ENCODE results near the gene ZGLP1. TPM values are rescaled to one million over a fixed set of nuclear protein-coding genes. Genes with fewer than 3 reads are reported as not detected.

Gene ZGLP1
- total RNA-seq, 6 experiments from 2014 or later = 1.00 to 2.7 (median 2.1) TPM

- Mint-ChIP-seq H3K27ac (peak overlapping the region; percentile 64), H3K4me1 (ENCODE audit: low read depth) (peaks cover 10% of the 10 kb centered on the region), H3K4me3 (peak overlapping the region; percentile 76), H3K27me3 (ENCODE audit: insufficient read depth) (peaks cover 3% of the 10 kb centered on the region; the same call in 1 of the 2 replicates), H3K36me3 (ENCODE audit: low read depth) (no peaks in the 10 kb centered on the region), H3K9me3 (no peaks in the 10 kb centered on the region)
- peak; percentile 61 for DNase-seq
- TF ChIP-seq, protein P1, sequence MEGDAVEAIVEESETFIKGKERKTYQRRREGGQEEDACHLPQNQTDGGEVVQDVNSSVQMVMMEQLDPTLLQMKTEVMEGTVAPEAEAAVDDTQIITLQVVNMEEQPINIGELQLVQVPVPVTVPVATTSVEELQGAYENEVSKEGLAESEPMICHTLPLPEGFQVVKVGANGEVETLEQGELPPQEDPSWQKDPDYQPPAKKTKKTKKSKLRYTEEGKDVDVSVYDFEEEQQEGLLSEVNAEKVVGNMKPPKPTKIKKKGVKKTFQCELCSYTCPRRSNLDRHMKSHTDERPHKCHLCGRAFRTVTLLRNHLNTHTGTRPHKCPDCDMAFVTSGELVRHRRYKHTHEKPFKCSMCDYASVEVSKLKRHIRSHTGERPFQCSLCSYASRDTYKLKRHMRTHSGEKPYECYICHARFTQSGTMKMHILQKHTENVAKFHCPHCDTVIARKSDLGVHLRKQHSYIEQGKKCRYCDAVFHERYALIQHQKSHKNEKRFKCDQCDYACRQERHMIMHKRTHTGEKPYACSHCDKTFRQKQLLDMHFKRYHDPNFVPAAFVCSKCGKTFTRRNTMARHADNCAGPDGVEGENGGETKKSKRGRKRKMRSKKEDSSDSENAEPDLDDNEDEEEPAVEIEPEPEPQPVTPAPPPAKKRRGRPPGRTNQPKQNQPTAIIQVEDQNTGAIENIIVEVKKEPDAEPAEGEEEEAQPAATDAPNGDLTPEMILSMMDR (IDR thresholded peaks at IDR 0.05) = peak; percentile 95
Observed at GRCh38 chr19:10269333-10270179, 40.1 kb downstream of the ZGLP1 start.

DNA sequence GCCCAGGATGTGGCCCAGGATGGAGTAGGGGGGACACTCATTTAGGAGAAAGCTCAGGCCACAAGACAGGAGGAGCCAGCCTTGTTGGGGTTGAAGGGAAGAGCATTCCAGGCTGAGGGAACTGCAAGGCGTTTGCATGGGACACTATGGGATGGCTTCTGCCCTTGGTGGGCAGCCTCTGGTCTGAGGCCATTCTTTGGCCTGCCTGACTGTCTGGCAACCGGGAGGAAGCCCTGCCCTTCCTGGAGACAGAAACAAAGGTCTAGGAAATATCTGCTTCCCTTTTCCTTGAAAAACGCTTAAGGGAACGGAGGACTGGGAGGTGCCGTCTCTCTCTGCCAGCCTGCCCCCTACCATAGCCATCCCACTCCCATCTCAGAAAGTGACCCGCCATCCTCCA, 41.5 kb downstream of the ZGLP1 start:
- H3K4me3 Mint-ChIP-seq = no peak overlapping the region
- TF ChIP-seq, protein P1 (IDR thresholded peaks at IDR 0.05) = no peak
- H3K36me3 Mint-ChIP-seq (ENCODE audit: low read depth) = no peaks in the 10 kb centered on the region
- H3K27ac Mint-ChIP-seq = no peak overlapping the region
- H3K27me3 Mint-ChIP-seq (ENCODE audit: insufficient read depth) = peaks cover 2% of the 10 kb centered on the region; the same call in 1 of the 2 replicates
- 0 out of 2 replicates have a peak, but pooled peaks cover 4% of the 10 kb centered on the region for H3K4me1 Mint-ChIP-seq (ENCODE audit: low read depth)
- no peak for DNase-seq
- no peaks in the 10 kb centered on the region for H3K9me3 Mint-ChIP-seq

GRCh38 chr19:10266706-10267105, 42.9 kb downstream of the ZGLP1 start:
- H3K27ac Mint-ChIP-seq = no peak overlapping the region
- no peak overlapping the region for H3K4me3 Mint-ChIP-seq
- no peaks in the 10 kb centered on the region for H3K9me3 Mint-ChIP-seq
- TF ChIP-seq, protein P1 (IDR thresholded peaks at IDR 0.05) = no peak
- peaks cover 2% of the 10 kb centered on the region; the same call in 1 of the 2 replicates for H3K27me3 Mint-ChIP-seq (ENCODE audit: insufficient read depth)
- 0 out of 2 replicates have a peak, but pooled peaks cover 4% of the 10 kb centered on the region for H3K4me1 Mint-ChIP-seq (ENCODE audit: low read depth)
- H3K36me3 Mint-ChIP-seq (ENCODE audit: low read depth) = no peaks in the 10 kb centered on the region
- no peak for DNase-seq

- no peaks in the 10 kb centered on the region for H3K9me3 Mint-ChIP-seq
- no peaks in the 10 kb centered on the region for H3K4me1 Mint-ChIP-seq (ENCODE audit: low read depth)
- no peaks in the 10 kb centered on the region for H3K27me3 Mint-ChIP-seq (ENCODE audit: insufficient read depth)
- H3K27ac Mint-ChIP-seq = no peak overlapping the region
- H3K4me3 Mint-ChIP-seq = no peak overlapping the region
- H3K36me3 Mint-ChIP-seq (ENCODE audit: low read depth) = peaks cover under 1% of the 10 kb centered on the region
- TF ChIP-seq, protein P1 (IDR thresholded peaks at IDR 0.05) = no peak
- DNase-seq = peak; percentile 26
Observed at GRCh38 chr19:10262771-10263170, 46.8 kb downstream of the ZGLP1 start.

GRCh38 chr19:10260141-10260584, 49.5 kb downstream of the ZGLP1 start:
- peaks cover 17% of the 10 kb centered on the region for H3K36me3 Mint-ChIP-seq (ENCODE audit: low read depth)
- TF ChIP-seq, protein P1 (IDR thresholded peaks at IDR 0.05) = no peak
- no peak overlapping the region for H3K4me3 Mint-ChIP-seq
- no peaks in the 10 kb centered on the region for H3K27me3 Mint-ChIP-seq (ENCODE audit: insufficient read depth)
- H3K27ac Mint-ChIP-seq = no peak overlapping the region
- H3K4me1 Mint-ChIP-seq (ENCODE audit: low read depth) = peaks cover 6% of the 10 kb centered on the region
- no peaks in the 10 kb centered on the region for H3K9me3 Mint-ChIP-seq
- no peak for DNase-seq

Data from HFFc6 (cell line).